Sciatic nerve (tissue), 1 donor: Measurements from ENCODE around the gene P2RX3. TPM values are rescaled to one million over a fixed set of nuclear protein-coding genes. Genes with fewer than 3 reads are reported as not detected.

Source experiments
- total RNA-seq: library from RNA; stranded (reverse); fragmentation: NEBNext Ultra II Directional; extraction: Animal tissue kit (Norgen Biotek cat#: 25700); gene quantifications from one replicate; pipeline ENCODE4 v1.2.1, GENCODE V29; 2021
- donor health status: DM: no; HTN: no; CAD: no.

The P2RX3 gene
- total RNA-seq, 1 donor from 2014 or later: not detected

Other genes with a start within 250 kb of the P2RX3 start
- gene LRRC55, start 156.4 kb upstream of the P2RX3 start, total RNA-seq: not detected
- gene APLNR, start 101.1 kb upstream of the P2RX3 start, total RNA-seq: 12.7 TPM
- 178 TPM for gene TNKS1BP1, start 13.4 kb upstream of the P2RX3 start, total RNA-seq
- gene SSRP1, start 2.5 kb upstream of the P2RX3 start, total RNA-seq: 54.9 TPM
- not detected for gene PRG3, start 42.8 kb downstream of the P2RX3 start, total RNA-seq
- gene PRG2, start 52.3 kb downstream of the P2RX3 start, total RNA-seq: not detected
- gene SLC43A3, start 88.8 kb downstream of the P2RX3 start, total RNA-seq: 75.4 TPM
- 2.5 TPM for gene RTN4RL2, start 122.2 kb downstream of the P2RX3 start, total RNA-seq
- gene SLC43A1, start 177.3 kb downstream of the P2RX3 start, total RNA-seq: 14.8 TPM
- 42.0 TPM for gene TIMM10, start 192.4 kb downstream of the P2RX3 start, total RNA-seq
- not detected for gene SMTNL1, start 199.2 kb downstream of the P2RX3 start, total RNA-seq
- 53.5 TPM for gene UBE2L6, start 229.3 kb downstream of the P2RX3 start, total RNA-seq